GM19395 (cell line): ENCODE measurements around the gene SH3BP5.
A peak's percentile ranks its signal among the peaks of the same experiment; 100 is the strongest.

Experiments used
- ATAC-seq: cut with Tn5 transposase; IDR thresholded peaks from one replicate; pipeline ENCODE4 v1.9.1; 2021; ENCODE audit warnings: mild to moderate bottlenecking, moderate library complexity; ENCODE audit not compliant: unreplicated experiment

The SH3BP5 gene

DNA sequence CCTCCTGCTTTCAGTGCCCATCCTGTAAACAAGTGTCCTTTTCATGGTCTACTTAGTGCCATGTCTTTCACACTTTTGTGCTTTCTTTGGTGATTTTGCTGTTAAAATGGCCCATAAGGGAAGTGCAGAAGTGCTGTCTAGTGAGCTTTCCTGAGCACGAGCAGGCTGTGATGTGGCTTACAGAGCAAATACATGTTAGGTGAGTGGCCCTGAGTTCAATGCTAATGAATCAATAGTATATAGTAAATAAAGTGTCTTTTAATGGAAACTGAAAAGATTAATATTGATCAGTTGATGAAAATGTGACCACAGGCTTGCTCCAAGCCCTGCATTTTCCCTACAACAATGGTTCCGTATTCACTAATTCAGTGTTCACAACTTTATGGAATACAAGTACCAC lies 5.7 kb downstream of the SH3BP5 start:
- no peak for ATAC-seq

DNA sequence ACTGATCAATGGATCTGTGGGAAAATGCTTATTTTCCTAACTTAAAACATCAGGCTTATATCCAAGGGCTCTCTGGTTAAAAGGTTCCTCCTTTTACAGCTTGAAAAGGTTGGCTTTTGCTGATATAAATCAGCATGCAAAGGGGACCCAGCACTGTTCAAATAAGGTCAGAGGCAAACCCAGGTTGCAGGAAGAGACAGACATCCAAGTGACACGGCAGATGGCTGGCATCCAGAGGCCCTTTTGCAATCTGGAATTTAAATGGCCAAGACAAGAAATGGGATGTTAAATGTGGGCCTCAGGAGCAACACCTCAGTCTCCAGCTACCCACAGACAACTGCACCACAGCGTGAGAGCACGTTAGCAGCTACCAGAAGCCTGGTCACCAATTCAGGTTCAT lies 6.3 kb downstream of the SH3BP5 start:
- no peak for ATAC-seq

DNA sequence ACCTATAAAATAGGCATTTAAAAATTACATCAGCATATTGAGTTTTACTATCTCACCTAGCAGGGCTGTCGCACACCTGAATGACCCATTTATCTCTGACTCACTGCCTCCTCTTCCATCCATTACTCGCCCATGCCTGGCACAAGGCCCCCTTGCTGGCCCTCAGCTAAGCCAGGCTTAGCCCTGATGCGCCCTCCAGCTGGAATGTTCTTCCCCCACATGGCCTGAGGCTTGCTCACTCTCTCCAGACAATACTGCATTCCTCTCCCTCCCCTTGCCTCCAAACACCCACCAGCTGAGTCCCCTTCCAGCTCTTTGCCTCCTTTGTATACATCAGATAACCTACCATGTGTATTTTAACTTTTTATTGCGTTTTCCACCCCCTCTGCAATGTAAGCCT lies 7.2 kb downstream of the SH3BP5 start:
- ATAC-seq = no peak

GRCh38 chr3:15324379-15324808 lies 8.0 kb downstream of the SH3BP5 start:
- ATAC-seq = no peak

DNA sequence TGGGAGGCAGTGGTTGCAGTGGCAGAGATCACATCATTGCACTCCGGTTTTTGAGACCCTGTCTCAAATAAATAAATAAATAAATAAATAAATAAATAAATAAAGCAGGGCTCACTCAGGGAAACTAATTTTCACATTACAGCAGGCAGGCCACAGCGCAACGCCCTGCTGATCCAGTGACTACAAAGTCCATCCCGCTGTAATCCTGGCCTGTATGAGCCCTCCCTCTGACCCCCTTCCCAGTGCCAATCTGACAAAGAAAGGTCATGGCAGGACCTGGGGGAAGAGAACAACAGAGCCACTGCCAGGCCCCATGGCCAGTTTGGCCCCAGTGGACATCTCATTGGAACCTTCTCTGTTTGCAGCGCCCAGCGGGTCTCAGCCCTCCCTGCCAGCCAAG lies 9.3 kb downstream of the SH3BP5 start:
- no peak for ATAC-seq

DNA sequence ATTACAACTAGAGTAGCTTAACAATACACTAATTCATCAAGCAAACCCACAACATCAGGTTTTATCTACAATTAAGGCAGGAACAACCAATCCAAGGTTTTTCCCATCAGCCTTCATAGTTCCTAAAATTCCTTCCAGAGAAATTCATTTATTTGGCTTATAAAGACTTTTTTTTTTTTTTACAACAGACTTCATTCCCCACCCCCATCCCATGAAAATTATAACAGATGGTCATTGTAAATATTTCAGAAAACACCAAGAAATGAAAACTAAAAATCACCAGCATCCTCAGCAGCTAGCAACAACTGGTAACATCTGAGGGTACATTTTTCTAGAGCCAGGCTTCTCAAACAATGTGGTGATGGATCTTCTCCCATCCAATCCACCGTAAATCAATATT lies 11.0 kb downstream of the SH3BP5 start:
- no peak for ATAC-seq

DNA sequence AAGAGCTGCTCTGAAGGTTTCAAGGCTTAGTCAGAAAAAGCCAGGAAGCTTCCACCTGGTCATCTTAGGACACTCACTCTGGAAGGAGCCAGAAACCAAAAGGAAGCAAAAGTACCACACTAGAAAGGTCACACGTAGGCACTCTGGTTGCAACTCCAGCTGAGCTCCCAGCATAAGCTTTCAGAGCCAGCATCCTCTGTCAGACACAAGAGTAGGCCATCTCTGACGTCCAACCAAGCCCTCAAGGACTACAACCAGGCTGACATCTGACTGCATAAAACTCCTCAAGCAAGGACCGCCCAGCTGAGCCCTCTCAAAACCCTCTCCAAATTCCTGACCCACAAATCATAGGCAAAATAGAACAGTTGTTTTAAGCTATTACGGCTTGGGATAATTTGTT lies 12.8 kb downstream of the SH3BP5 start:
- no peak for ATAC-seq

GRCh38 chr3:15319136-15319535 lies 13.2 kb downstream of the SH3BP5 start:
- ATAC-seq = no peak

DNA sequence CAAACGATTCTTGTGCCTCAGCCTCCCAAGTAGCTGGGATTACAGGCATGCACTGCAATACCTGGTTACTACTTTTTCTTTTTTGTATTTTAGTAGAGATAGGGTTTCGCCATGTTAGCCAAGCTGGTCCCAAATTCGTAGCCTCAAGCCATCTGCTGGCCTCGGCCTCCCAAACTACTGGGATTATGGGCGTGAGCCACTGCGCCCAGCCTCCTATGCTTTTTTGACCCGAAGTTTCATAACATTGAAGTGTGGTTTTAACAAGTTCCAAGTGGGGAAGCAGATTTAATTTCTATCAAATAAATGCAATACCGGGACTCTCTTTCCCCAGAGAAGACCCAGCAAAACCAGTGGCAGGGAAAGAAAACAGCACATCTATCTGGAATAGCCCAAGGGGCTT lies 13.7 kb downstream of the SH3BP5 start:
- ATAC-seq = no peak

DNA sequence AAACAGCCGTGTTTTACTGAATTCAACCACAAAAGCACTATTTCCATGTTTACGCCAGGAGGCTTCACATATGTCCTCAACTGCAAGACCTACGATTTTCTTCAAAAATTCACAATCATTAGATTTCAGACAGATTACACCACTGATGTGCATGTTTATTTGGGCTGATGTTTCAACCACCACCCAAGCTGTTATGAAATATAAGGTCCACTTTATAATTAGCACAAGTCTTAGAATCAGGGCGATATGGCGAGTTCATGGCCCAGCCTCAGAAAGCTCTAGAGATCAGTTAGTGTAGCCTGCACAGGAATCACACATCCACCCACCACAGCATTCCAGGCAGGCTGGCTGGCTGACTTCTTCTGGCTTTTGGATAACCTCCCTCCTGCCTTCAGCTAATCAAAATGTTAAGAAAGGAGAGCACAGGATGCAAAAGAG lies 15.4 kb downstream of the SH3BP5 start:
- ATAC-seq = no peak

DNA sequence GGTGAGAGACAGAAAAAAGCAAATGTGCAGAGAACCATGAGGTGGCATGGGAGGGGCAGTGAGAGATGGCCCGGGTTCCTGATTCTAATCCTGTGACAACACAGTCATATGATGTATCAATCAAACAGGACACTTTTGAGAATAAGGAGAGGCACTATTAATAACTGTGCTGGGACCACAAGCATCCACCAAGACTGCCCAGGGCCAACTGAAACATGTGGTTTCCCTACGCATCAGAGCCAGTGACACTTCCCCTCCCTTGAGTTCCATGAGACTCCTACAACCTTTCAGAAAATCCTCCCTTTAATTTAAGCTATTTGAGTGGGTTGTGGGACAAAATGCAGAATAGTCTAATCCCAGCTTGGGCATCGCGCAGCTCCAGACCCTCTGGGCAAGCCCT lies 17.4 kb downstream of the SH3BP5 start:
- no peak for ATAC-seq

- no peak for ATAC-seq
Measured at GRCh38 chr3:15314276-15314675, 18.1 kb downstream of the SH3BP5 start.

- ATAC-seq = no peak
Measured at GRCh38 chr3:15313461-15313860, 18.9 kb downstream of the SH3BP5 start.

DNA sequence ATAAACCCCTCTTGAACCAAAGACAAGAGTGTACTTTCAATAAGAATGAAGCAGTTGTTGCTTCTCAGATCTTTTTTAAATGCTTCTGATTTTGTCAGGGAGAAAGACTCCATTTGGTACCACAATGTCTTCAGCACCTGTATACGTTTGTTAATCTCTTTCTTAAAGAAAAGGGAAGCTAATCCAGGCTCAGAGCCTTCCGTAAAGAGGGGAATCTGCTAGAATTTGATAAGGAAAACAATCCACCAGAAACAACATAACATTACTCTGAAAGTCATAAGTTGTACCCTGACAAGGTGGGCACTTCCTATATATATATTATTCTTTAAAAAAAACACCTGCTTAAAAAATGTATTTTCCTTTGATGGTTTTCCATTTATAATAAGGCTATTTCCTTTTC lies 19.8 kb downstream of the SH3BP5 start:
- ATAC-seq = no peak

DNA sequence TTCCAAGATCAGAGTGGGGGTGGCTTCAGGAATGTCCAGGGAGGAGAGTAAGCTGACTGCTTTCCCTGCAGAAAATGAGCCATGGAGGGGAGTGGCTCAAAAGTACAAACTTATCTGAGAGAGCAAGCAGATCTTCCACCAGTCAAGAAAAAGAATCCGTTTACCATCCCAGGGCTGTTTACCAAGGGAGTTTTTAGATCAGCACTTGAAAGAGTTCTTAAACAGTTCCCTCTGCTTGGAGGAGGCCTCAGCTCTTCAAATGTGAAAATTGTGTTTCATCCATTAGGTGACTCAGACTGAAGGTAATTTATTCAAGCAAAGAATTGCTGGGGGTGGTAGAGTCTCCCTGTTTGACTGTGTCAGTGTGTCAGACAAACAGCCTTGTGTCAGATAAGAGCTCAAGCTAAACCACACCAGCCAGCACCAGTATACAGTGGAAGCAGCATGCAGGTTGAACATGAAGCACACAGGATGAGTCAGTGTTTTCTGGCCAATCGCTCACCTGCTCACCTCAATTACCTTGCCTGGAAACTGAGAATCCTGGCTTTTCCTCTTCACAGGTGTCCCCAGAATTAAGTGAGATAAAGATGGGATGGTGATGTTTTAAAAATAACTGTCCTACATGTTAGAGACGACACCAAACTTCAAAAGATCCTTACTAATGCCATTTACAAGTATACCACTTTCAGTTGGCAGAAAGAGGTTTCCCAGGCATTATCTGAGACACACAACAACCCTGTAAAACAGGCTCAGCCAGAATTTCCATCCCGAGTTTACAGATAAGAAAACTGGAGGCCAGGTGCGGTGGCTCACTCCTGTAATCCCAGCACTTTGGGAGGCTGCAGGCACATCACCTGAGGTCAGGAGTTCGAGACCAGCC lies 21.7 kb downstream of the SH3BP5 start:
- peak; percentile 86 for ATAC-seq

DNA sequence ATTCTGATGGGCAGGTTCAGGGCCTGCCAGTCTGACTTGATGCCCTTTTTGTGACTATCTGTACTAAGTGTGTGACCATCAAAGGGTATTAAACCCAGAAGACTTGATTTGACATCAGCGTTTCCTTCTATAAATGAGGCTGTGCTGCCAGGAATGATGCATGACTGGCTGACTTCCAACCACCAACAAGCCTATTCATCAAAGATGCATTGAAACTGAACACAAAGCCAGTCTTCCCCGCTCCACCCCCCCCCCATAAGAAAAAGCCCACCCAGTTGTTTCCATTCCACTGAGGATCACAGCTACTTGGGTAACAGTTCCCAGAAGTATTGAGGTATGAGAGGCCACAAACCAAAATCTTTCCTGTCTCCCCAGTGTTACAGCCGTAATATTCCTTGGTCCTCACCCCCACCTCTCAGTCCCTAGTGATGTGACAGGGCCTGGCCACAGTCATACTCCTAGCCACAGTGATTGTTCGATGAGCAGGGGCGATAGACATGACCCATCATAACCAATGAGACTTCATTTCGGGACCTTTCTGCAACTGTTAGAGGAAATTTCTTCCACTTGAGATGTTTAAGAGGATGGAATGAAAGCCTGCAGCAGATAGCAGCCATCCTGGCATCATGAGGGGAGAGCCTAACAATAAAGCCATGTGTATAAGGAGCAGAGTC lies 22.6 kb downstream of the SH3BP5 start:
- ATAC-seq = no peak

DNA sequence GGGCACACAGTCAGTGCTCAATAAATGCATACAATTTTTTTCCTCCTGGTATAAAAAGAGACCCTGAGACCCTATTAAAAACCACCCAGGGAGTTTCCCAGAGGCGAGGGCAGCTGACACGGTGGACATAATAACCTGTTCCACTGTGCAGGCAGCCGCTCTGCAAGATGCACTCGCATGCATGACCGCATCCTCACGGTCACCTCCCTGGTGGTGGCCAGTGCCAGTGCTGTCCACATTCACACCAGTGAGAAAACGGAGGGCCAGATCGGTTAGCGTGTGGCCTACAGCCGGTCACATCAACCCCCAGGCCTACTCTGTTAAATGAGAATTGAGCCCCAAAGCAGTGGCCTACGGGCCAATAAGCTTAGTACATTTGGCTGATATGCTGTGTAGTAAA lies 24.8 kb downstream of the SH3BP5 start:
- ATAC-seq = no peak

- no peak for ATAC-seq
Measured at GRCh38 chr3:15306979-15307359, 25.4 kb downstream of the SH3BP5 start.

- ATAC-seq = no peak
Measured at GRCh38 chr3:15305359-15305844, 27.0 kb downstream of the SH3BP5 start.

DNA sequence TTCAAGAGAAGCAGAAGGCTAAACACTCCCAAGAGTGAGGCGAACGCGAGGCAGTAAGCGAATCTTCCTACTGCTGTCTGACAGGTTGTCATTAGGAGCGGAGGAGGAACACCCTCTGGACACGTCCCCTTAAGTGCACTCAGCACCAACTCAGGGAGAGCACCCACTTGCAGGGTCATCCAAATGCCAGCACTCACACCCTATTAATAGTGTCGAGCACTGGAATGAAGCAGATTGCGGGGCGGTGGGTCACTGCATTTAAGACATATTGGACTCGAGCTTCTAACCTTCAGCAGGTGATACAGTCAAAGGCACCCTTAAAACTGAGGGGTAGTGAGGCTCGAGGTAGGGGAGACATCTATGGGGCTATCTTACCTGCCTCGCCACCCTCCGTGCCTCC lies 28.7 kb downstream of the SH3BP5 start:
- no peak for ATAC-seq

- ATAC-seq = no peak
Measured at GRCh38 chr3:15303216-15303615, 29.2 kb downstream of the SH3BP5 start.

- ATAC-seq = no peak
Measured at GRCh38 chr3:15301761-15302160, 30.6 kb downstream of the SH3BP5 start.
